ENCODE measurements around the gene ARHGEF1.

- no peak for TF ChIP-seq CTCF (IDR thresholded peaks at IDR 0.05)
- TF ChIP-seq POLR2A (IDR thresholded peaks at IDR 0.05) = no peak
Observed at GRCh38 chr19:41861846-41862245, 21.1 kb upstream of the ARHGEF1 start.
